Neutrophil (primary cell): ENCODE results near the gene PML.

ENCODE experiments used
- H3K27ac ChIP-seq: fragments of 200-600 bp; sonication (generic); 2 replicates; pipeline ENCODE4 v1.5.1; 2016; ENCODE audit warnings: mild to moderate bottlenecking, moderate library complexity
- H3K27me3 ChIP-seq: fragments of 200-600 bp; sonication (generic); 2 replicates; pipeline ENCODE4 v1.6.0; 2016; ENCODE audit warnings: mild to moderate bottlenecking
- H3K36me3 ChIP-seq: fragments of 200-600 bp; sonication (generic); 2 replicates; pipeline ENCODE4 v1.5.1; 2017
- H3K4me1 ChIP-seq, 2 experiments: fragments of 200-600 bp in 1 of 2; sonication (generic) in 1 of 2; 1 replicate in 1 of 2; 2 replicates in 1 of 2; pipeline versions ENCODE4 v1.5.1 to v1.6.1; 2013 to 2016; ENCODE audit warnings: low read depth in 1 of 2, low read length in 1 of 2, mild to moderate bottlenecking in 1 of 2, moderate library complexity in 1 of 2; ENCODE audit not compliant: control insufficient read depth in 1 of 2, insufficient read depth in 1 of 2
- H3K4me3 ChIP-seq, 2 experiments: fragments of 200-600 bp in 1 of 2; sonication (generic) in 1 of 2; 1 replicate in 1 of 2; 2 replicates in 1 of 2; pipeline ENCODE4 v1.5.1; 2013 to 2016; ENCODE audit warnings: low read depth in 1 of 2, low read length in 1 of 2, mild to moderate bottlenecking in 1 of 2, moderate library complexity in 1 of 2
- H3K9me3 ChIP-seq: fragments of 200-600 bp; sonication (generic); 2 replicates; pipeline ENCODE4 v1.5.1; 2016
- TF ChIP-seq, protein P1 (sequence below): fragments of 200-600 bp; sonication (generic); IDR thresholded peaks from 2 replicates; pipeline ENCODE4 v1.5.1; 2016; ENCODE audit warnings: antibody characterized with exemption

The PML gene

DNA sequence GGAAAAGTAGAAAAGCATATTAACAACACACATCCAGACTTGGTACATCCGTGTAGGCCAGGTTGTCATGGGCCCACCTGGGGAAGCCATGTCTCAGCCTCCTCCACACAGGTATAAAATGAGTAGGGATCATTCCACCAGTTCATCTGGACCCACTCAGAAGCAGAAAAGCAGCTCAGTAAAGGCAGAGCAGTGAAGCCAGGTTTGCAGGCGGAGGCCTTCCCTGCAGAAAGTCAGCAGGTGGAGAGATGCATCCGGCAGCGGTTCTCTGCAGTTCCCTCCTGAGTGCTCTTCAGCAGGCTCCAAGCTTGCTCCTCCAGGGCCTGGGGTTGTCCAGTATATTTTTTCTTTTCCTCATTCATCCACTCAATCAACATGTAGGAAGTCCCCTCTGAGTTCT lies 46.1 kb upstream of the PML start:
- H3K27me3 ChIP-seq: no peaks in the 10 kb centered on the region
- no peaks in the 10 kb centered on the region for H3K36me3 ChIP-seq
- TF ChIP-seq, protein P1, sequence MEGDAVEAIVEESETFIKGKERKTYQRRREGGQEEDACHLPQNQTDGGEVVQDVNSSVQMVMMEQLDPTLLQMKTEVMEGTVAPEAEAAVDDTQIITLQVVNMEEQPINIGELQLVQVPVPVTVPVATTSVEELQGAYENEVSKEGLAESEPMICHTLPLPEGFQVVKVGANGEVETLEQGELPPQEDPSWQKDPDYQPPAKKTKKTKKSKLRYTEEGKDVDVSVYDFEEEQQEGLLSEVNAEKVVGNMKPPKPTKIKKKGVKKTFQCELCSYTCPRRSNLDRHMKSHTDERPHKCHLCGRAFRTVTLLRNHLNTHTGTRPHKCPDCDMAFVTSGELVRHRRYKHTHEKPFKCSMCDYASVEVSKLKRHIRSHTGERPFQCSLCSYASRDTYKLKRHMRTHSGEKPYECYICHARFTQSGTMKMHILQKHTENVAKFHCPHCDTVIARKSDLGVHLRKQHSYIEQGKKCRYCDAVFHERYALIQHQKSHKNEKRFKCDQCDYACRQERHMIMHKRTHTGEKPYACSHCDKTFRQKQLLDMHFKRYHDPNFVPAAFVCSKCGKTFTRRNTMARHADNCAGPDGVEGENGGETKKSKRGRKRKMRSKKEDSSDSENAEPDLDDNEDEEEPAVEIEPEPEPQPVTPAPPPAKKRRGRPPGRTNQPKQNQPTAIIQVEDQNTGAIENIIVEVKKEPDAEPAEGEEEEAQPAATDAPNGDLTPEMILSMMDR: no peak
- H3K9me3 ChIP-seq: no peaks in the 10 kb centered on the region
- H3K4me1 ChIP-seq: no peaks in the 10 kb centered on the region
- H3K4me3 ChIP-seq: no peak overlapping the region
- no peak overlapping the region for H3K27ac ChIP-seq

DNA sequence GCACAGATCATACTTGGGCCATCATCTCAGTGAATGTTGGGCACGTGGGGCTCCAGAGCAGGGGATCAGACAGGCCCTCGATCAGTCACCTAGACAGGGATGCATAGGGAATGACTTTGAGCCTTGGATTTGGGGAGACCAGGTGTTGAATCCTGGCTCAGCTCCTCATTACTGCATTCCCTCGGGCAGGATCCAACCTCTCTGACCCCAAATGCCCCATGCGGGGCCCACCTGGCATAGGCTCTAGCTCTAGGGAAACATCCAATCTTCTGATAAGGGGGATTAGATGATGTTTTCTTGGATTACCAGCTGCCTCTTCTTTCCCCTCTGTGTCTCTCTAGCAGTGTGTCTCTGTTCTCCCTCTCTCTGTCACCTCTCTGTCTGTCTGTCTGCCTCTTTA lies 45.5 kb upstream of the PML start:
- Histone ChIP-seq H3K36me3 (no peaks in the 10 kb centered on the region), H3K27me3 (no peaks in the 10 kb centered on the region), H3K27ac (no peak overlapping the region), H3K4me1 (no peaks in the 10 kb centered on the region), H3K9me3 (no peaks in the 10 kb centered on the region), H3K4me3 (no peak overlapping the region)
- TF ChIP-seq, protein P1: no peak

DNA sequence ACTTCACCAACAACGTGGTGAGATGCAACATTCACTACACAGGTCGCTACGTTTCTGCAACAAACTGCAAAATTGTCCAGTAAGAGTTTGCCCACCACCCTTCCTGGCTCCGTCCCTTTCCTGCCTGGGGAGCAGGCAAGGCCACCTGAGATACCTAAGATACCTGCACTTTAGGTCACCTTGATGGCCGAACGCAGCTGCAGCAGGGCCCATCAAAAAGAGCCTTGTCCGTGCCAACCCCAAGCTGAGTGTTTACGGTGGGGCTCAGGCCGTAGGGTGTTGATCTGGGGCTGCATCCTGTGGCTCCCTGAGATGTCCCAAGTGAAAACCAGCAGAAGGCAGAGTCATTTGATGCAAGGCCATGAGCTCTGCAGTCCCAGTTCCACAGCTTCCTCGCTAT lies 45.0 kb upstream of the PML start:
- H3K27ac ChIP-seq: no peak overlapping the region
- H3K9me3 ChIP-seq: no peaks in the 10 kb centered on the region
- TF ChIP-seq, protein P1: no peak
- no peaks in the 10 kb centered on the region for H3K27me3 ChIP-seq
- no peaks in the 10 kb centered on the region for H3K36me3 ChIP-seq
- H3K4me3 ChIP-seq: no peak overlapping the region
- H3K4me1 ChIP-seq: no peaks in the 10 kb centered on the region

DNA sequence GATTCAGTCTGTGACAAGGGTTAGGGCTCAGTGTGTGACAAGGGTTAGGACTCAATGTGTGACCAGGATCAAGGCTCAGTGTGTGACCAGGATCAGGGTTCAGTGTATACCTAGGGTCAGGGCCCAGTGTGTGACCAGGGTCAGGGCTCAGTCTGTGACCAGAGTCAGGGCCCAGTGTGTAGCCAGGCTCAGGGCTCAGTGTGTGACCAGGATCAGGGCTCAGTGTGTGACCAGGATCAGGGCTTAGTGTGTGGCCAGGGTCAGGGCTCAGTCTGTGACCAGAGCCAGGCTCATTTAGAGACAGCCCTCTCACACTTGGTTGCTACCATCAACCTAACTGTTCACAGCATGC lies 44.1 kb upstream of the PML start:
- Histone ChIP-seq H3K9me3 (no peaks in the 10 kb centered on the region), H3K4me3 (no peak overlapping the region), H3K4me1 (no peaks in the 10 kb centered on the region), H3K27ac (no peak overlapping the region), H3K27me3 (peaks cover 4% of the 10 kb centered on the region), H3K36me3 (no peaks in the 10 kb centered on the region)
- TF ChIP-seq, protein P1: no peak

DNA sequence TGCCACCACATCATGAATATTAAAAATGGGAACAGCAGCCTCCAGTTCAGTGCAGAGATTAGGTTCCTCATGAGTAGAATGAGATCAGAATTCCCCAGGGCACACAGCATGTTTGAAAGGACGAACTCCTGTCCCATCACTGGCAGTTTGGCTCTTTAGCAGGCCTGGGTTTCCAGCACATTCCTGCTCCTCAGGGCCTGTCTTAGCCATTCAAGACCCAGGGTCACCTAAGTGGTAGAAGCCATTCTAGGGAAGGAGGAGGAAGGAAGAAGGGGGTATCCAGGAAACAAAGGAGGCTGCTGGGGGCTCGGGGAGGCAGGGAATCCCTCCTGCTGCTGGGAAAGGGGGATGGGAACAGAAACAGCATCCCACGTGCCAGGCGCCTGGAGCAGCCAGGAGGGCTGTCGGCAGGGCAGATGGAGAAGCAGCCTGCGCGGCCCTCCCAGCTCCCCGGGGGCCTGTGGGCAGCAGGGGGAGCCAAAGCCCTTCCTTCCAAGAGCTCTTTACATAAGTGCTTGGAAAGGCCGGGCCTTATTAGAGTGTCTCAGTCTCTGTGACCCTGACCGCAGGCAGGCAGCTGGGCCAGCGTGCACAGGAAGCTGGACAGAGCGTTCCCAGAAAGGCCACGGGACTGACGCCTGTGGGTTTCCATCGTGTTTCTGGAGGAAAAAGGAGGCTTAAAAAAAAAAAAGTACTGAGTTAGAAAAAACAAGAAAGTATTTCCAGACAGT lies 43.5 kb upstream of the PML start:
- Histone ChIP-seq H3K27ac (no peak overlapping the region), H3K27me3 (peaks cover 9% of the 10 kb centered on the region), H3K36me3 (no peaks in the 10 kb centered on the region), H3K4me1 (no peaks in the 10 kb centered on the region), H3K9me3 (no peaks in the 10 kb centered on the region), H3K4me3 (no peak overlapping the region)
- TF ChIP-seq, protein P1: no peak
